IMR-90 (cell line): ENCODE results near the gene ADGRL1. TPM values are rescaled to one million over a fixed set of nuclear protein-coding genes. Genes with fewer than 3 reads are reported as not detected.

Experiments used
- ATAC-seq: fragments of 200-7000 bp; cut with Tn5 transposase; 2 replicates; pipeline ENCODE4 v1.9.1; 2020; ENCODE audit warnings: low read depth, mild to moderate bottlenecking, moderate library complexity
- BruUV-seq: library from RNA; stranded (reverse); fragments of 400-500 nt; replicated peaks from 2 replicates; lab custom pipeline; 2021; lab: Mats Ljungman, UMichigan
- CTCF ChIA-PET: fragments of 300-600 bp; formaldehyde crosslinking; extraction: SDS; loops from one replicate; lab custom pipeline; 2021; ENCODE audit warnings: antibody characterized with exemption; lab: Yijun Ruan, JAX
- POLR2A ChIA-PET: fragments of 300-600 bp; sonication (Branson Sonifier 250); formaldehyde crosslinking; loops from one replicate; lab custom pipeline; 2022; ENCODE audit warnings: antibody characterized with exemption; ENCODE audit not compliant: unreplicated experiment; lab: Charles Lee
- DNase-seq: peaks from one replicate; pipeline ENCODE4 v3.0.0; 2013
- H2AFZ ChIP-seq: replicated peaks from 2 replicates; pipeline ENCODE3; 2013; ENCODE audit warnings: low read length, mild to moderate bottlenecking; ENCODE audit not compliant: poor library complexity
- H2AK5ac ChIP-seq: 2 replicates; pipeline ENCODE4 v1.6.1; 2013; ENCODE audit warnings: low read depth, low read length, inconsistent platforms
- H2AK9ac ChIP-seq: replicated peaks from 2 replicates; pipeline ENCODE3; 2013; ENCODE audit warnings: mild to moderate bottlenecking, low read depth, low read length, moderate library complexity; ENCODE audit not compliant: poor library complexity
- H2BK120ac ChIP-seq: 2 replicates; pipeline ENCODE4 v1.6.1; 2013; ENCODE audit warnings: low read depth, low read length, inconsistent platforms
- H2BK15ac ChIP-seq: 3 replicates; pipeline ENCODE4 v1.6.1; 2013; ENCODE audit warnings: low read depth, low read length, inconsistent platforms
- H2BK20ac ChIP-seq: 2 replicates; pipeline ENCODE4 v1.6.1; 2013; ENCODE audit warnings: low read depth, mild to moderate bottlenecking, inconsistent platforms, low read length, moderate library complexity
- H2BK5ac ChIP-seq: 2 replicates; pipeline ENCODE4 v1.6.1; 2013; ENCODE audit warnings: mild to moderate bottlenecking, low read depth, low read length, inconsistent platforms; ENCODE audit not compliant: poor library complexity, severe bottlenecking
- H3K14ac ChIP-seq: replicated peaks from 2 replicates; pipeline ENCODE4 v1.6.1; 2013; ENCODE audit warnings: low read depth, low read length, inconsistent platforms
- H3K18ac ChIP-seq: 2 replicates; pipeline ENCODE4 v1.6.1; 2013; ENCODE audit warnings: low read depth, low read length, control low read depth
- H3K23ac ChIP-seq: 2 replicates; pipeline ENCODE4 v1.6.1; 2013; ENCODE audit warnings: low read depth, low read length, inconsistent platforms
- H3K27ac ChIP-seq: 2 replicates; pipeline ENCODE4 v1.5.1; 2013; ENCODE audit warnings: mild to moderate bottlenecking, control low read depth, low read length; ENCODE audit not compliant: insufficient read depth
- H3K27me3 ChIP-seq: 2 replicates; pipeline ENCODE4 v1.6.1; 2013; ENCODE audit warnings: low read length; ENCODE audit not compliant: control insufficient read depth, insufficient read depth
- H3K36me3 ChIP-seq: 2 replicates; pipeline ENCODE4 v1.6.1; 2013; ENCODE audit warnings: low read length, mixed read lengths; ENCODE audit not compliant: control insufficient read depth, insufficient read depth
- H3K4ac ChIP-seq: 2 replicates; pipeline ENCODE4 v1.6.1; 2013; ENCODE audit warnings: low read depth, low read length, inconsistent platforms
- H3K4me1 ChIP-seq: 2 replicates; pipeline ENCODE4 v1.6.1; 2013; ENCODE audit warnings: low read length, mixed read lengths; ENCODE audit not compliant: control insufficient read depth, insufficient read depth
- H3K4me2 ChIP-seq: 2 replicates; pipeline ENCODE4 v1.6.1; 2013; ENCODE audit warnings: low read depth, mild to moderate bottlenecking, control low read depth, low read length, moderate library complexity
- H3K4me3 ChIP-seq: 2 replicates; pipeline ENCODE4 v1.5.1; 2013; ENCODE audit warnings: low read depth, mild to moderate bottlenecking, control low read depth, low read length, moderate library complexity; ENCODE audit not compliant: insufficient read depth
- H3K56ac ChIP-seq: 2 replicates; pipeline ENCODE4 v1.6.1; 2013; ENCODE audit warnings: low read length, inconsistent platforms; ENCODE audit not compliant: insufficient read depth; ENCODE audit errors: extremely low read depth
- H3K79me1 ChIP-seq, 2 experiments: 2 replicates each; pipeline ENCODE4 v1.6.1; 2013; ENCODE audit warnings: low read length in 2 of 2, inconsistent platforms in 1 of 2, low read depth in 1 of 2
- H3K9ac ChIP-seq: 2 replicates; pipeline ENCODE4 v1.6.1; 2013; ENCODE audit warnings: low read depth, low read length, control low read depth
- H3K9me1 ChIP-seq: 2 replicates; pipeline ENCODE4 v1.6.1; 2013; ENCODE audit warnings: low read length, inconsistent platforms; ENCODE audit not compliant: insufficient read depth
- H3K9me3 ChIP-seq: 2 replicates; pipeline ENCODE4 v1.6.1; 2013; ENCODE audit warnings: low read length; ENCODE audit not compliant: control insufficient read depth, insufficient read depth
- H4K20me1 ChIP-seq: 2 replicates; pipeline ENCODE4 v1.6.1; 2013; ENCODE audit warnings: low read length, inconsistent platforms; ENCODE audit not compliant: insufficient read depth
- H4K5ac ChIP-seq: 2 replicates; pipeline ENCODE4 v1.6.1; 2013; ENCODE audit warnings: mild to moderate bottlenecking, low read depth, low read length, control low read depth
- H4K8ac ChIP-seq, 2 experiments: 2 replicates each; pipeline ENCODE4 v1.6.1; 2013; ENCODE audit warnings: low read depth in 2 of 2, low read length in 2 of 2, control low read depth in 1 of 2, inconsistent platforms in 1 of 2
- H4K91ac ChIP-seq: 2 replicates; pipeline ENCODE4 v1.6.1; 2013; ENCODE audit warnings: low read depth, low read length, inconsistent platforms; ENCODE audit not compliant: insufficient read depth
- CHD1 ChIP-seq: IDR thresholded peaks from 2 replicates; pipeline ENCODE4 v1.6.1; 2012; ENCODE audit warnings: low read depth, low read length, improper control_type of control experiment
- SMC3 ChIP-seq: fragments of 150-350 bp; IDR thresholded peaks from 2 replicates; pipeline ENCODE4 v1.6.1; 2016; ENCODE audit warnings: low read depth, mild to moderate bottlenecking, antibody characterized with exemption, low read length, moderate library complexity
- WGBS, 2 experiments: methylation state at CpG; one replicate each; pipeline versions ENCODE4 v1.1.5 to v1.1.7; 2013; ENCODE audit warnings: missing lambda C conversion rate in 2 of 2; ENCODE audit not compliant: insufficient read length in 1 of 2; ENCODE audit errors: extremely low coverage in 2 of 2; 5-methylcytosine and 5-hydroxymethylcytosine counted together
- dilution Hi-C: fragments of 300-500 bp; cut with HindIII; formaldehyde crosslinking; loops from one replicate; pipeline ENCODE4 v1.14.3; 2018; ENCODE audit warnings: low sequenced_read_pairs; ENCODE audit not compliant: unreplicated experiment
- in situ Hi-C: fragments of 300-500 bp; cut with MboI; formaldehyde crosslinking; loops from 3 replicates; pipeline ENCODE4 v1.14.3; 2019; ENCODE audit warnings: low sequenced_read_pairs, inconsistent platforms, mixed read lengths
- intact Hi-C: fragments of 100-400 bp; cut with micrococcal nuclease; formaldehyde crosslinking; loops from 2 replicates; pipeline ENCODE4 v1.10.0; 2022
- polyA plus RNA-seq, 3 experiments: library from polyadenylated mRNA; depleted of rRNA; stranded (reverse); fragments of >200 nt; gene quantifications; 2 replicates each; pipeline ENCODE4 v1.2.3, GENCODE V29; 2012; ENCODE audit warnings: low replicate concordance in 1 of 3
- total RNA-seq: library from RNA; depleted of rRNA; stranded (reverse); fragments of >200 nt; gene quantifications from 2 replicates; pipeline ENCODE4 v1.2.3, GENCODE V29; 2012

Gene ADGRL1
- total and polyA plus RNA-seq, 2 of the 4 experiments (the other 2 are of a cell fraction) = 0.72 to 2.2 TPM

DNA sequence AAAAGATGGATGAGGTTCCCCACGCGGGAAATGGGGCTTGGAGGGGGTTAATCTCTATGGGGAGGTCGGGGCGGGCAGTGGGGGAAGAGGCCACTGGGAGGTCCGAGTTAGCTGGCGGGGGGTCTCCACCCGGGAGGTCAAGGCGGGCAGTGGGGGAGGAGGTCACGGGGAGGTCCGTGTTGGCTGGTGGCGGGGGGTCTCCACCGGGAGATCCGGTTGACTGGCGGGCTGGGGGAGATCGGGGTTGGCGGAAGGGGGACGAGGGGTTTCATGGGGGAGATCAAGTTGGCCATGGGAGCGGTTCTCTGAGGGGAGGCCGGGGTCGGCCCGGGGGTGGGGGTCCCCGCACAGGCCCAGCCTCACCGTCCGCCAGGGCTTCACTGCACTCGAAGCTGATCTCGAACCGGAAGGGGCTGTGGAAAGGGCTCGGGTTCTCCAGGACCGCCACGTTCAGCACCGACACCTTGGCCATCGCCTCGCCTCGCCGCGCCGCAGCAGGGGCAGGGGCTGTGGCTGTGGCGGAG lies 69.9 kb downstream of the ADGRL1 start:
- in situ Hi-C loops = no loop called here
- Histone ChIP-seq H3K9me3 (no peaks in the 10 kb centered on the region), H4K20me1 (peaks cover 9% of the 10 kb centered on the region; the same call in 1 of the 2 replicates), H4K8ac (no peak overlapping the region), H2BK5ac (no peak overlapping the region), H4K5ac (no peak overlapping the region), H2BK120ac (no peak overlapping the region), H4K91ac (peak overlapping the region; percentile 49; the same call in 1 of the 2 replicates), H3K4ac (0 out of 2 replicates have a peak overlapping the region, but pooled peaks have one; percentile 17), H3K4me2 (peak overlapping the region; percentile 71), H3K4me1 (peaks cover 6% of the 10 kb centered on the region), H3K27ac (peak overlapping the region; percentile 53; the same call in 1 of the 2 replicates), H3K27me3 (no peaks in the 10 kb centered on the region), H3K14ac (no peak overlapping the region), H3K56ac (no peak overlapping the region; the same call in 1 of the 2 replicates), H2BK20ac (no peak overlapping the region), H2BK15ac (no peak overlapping the region), H2AFZ (peak overlapping the region; percentile 99), H3K9ac (peak overlapping the region; percentile 30; the same call in 1 of the 2 replicates), H3K36me3 (no peaks in the 10 kb centered on the region), H3K4me3 (peak overlapping the region; percentile 66), H3K23ac (0 out of 2 replicates have a peak overlapping the region, but pooled peaks have one; percentile 53), H2AK5ac (peak overlapping the region; percentile 82; the same call in 1 of the 2 replicates), H3K79me1 (peaks cover 15 to 45% of the 10 kb centered on the region in 2 experiments), H2AK9ac (peak overlapping the region; percentile 94), H3K9me1 (no peaks in the 10 kb centered on the region), H3K18ac (no peak overlapping the region)
- BruUV-seq = no TSS peak
- dilution Hi-C loops = no loop called here
- intact Hi-C loops = loop anchor here (2.0 to 5.0 kb wide), 3 partner anchors 45 to 341 kb away; partner anchors contain the start of genes PTGER1 and SAMD1
- TF ChIP-seq CHD1 (no peak), SMC3 (no peak)
- POLR2A ChIA-PET = no interaction called here
- DNase-seq (no peak), ATAC-seq (no peak)
- CTCF ChIA-PET = interaction anchor here (0.6 to 1.7 kb wide), 17 partner anchors 12 to 284 kb away, joined by 3 to 8 read pairs (median 4); no protein-coding TSS in a partner anchor
- 0% methylated on average over 6 of the region's 38 CpGs; no CpG with 5 or more reads in 1 of the 2 experiments for WGBS, 2 experiments
